K562 (cell line): ENCODE data around the gene TSPAN1. TPM values are rescaled to one million over a fixed set of nuclear protein-coding genes. Genes with fewer than 3 reads are reported as not detected.

ENCODE experiments used
- ARID4B ChIP-seq: sonication (generic); formaldehyde crosslinking; IDR thresholded peaks from 2 replicates; pipeline ENCODE4 v1.8.0; 2022; ENCODE audit warnings: mild to moderate bottlenecking, missing genetic modification reagents
- CAMTA2 ChIP-seq: fragments of 250-450 bp; sonication (Bioruptor Pico); conservative IDR thresholded peaks from 2 replicates; pipeline ENCODE4 v1.5.1; 2022
- CREB5 ChIP-seq: fragments of 250-450 bp; sonication (Bioruptor Pico); IDR thresholded peaks from 2 replicates; pipeline ENCODE4 v1.5.0; 2020; ENCODE audit warnings: mild to moderate bottlenecking
- KDM1A ChIP-seq, 2 experiments: fragments of 450-650 bp; IDR thresholded peaks; 2 replicates each; pipeline ENCODE4 v1.6.1; 2016; ENCODE audit warnings: mild to moderate bottlenecking in 2 of 2
- PHF20 ChIP-seq: fragments of 450-650 bp; IDR thresholded peaks from 2 replicates; pipeline ENCODE4 v1.6.1; 2018; ENCODE audit not compliant: partially characterized antibody
- POU5F1 ChIP-seq: fragments of 150-350 bp; IDR thresholded peaks from 2 replicates; pipeline ENCODE4 v1.6.1; 2014; ENCODE audit warnings: borderline replicate concordance, low read length, low read depth, mild to moderate bottlenecking; ENCODE audit not compliant: partially characterized antibody
- RAD51 ChIP-seq: fragments of 450-650 bp; IDR thresholded peaks from 2 replicates; pipeline ENCODE4 v1.7.1; 2016; ENCODE audit warnings: low read depth, mild to moderate bottlenecking, borderline replicate concordance
- SETDB1 ChIP-seq: IDR thresholded peaks from one replicate; pipeline ENCODE4 v1.6.1; 2012; ENCODE audit warnings: low read length, control low read depth, inconsistent platforms
- TCF7 ChIP-seq: sonication (generic); IDR thresholded peaks from 2 replicates; pipeline ENCODE4 v1.6.1; 2016; ENCODE audit warnings: antibody characterized with exemption, borderline replicate concordance
- ZBTB8A ChIP-seq: fragments of 450-650 bp; IDR thresholded peaks from 2 replicates; pipeline ENCODE4 v1.6.1; 2018; ENCODE audit warnings: mild to moderate bottlenecking, moderate library complexity; ENCODE audit not compliant: partially characterized antibody
- ZNF311 ChIP-seq: fragments of 250-450 bp; sonication (Bioruptor Pico); IDR thresholded peaks from 2 replicates; pipeline ENCODE4 v1.4.0; 2020; ENCODE audit warnings: mild to moderate bottlenecking, moderate library complexity
- ZNF655 ChIP-seq: fragments of 250-450 bp; sonication (Bioruptor Pico); IDR thresholded peaks from 2 replicates; pipeline ENCODE4 v1.5.0; 2021
- polyA plus RNA-seq, 8 experiments: library from polyadenylated mRNA; depleted of rRNA in 4 of 8; stranded (reverse) in 5 of 8; unstranded in 3 of 8; fragments of >200 nt; fragmentation: Nextera tagmentation in 2 of 8; fragmentation: Illumina TruSeq in 1 of 8; extraction: Ambion mirVana in 2 of 8; extraction: Trizol in 1 of 8; gene quantifications; 2 replicates each; pipeline versions ENCODE4 v1.2.1 to v1.2.3, GENCODE V29; 2011 to 2014; ENCODE audit warnings: inconsistent platforms in 1 of 8, missing spikeins in 1 of 8
- total RNA-seq, 7 experiments: library from RNA; depleted of rRNA in 6 of 7; stranded (reverse); fragments of >200 nt in 6 of 7; fragmentation: Illumina TruSeq in 2 of 7; extraction: Trizol in 2 of 7; gene quantifications; 2 replicates each; pipeline versions ENCODE4 v1.2.1 to v1.2.3, GENCODE V29; 2011 to 2021; ENCODE audit warnings: low replicate concordance in 1 of 7

The TSPAN1 gene
- total and polyA plus RNA-seq, 9 of the 15 experiments (the other 6 are each of a cell fraction or from before 2014, with no cell fraction given): 0.58 TPM; not detected in 8

GRCh38 chr1:46179138-46180081, 4.5 kb downstream of the TSPAN1 start (continued):
- TF ChIP-seq CREB5 (CRISPR knock-in tag): no peak
- peak; percentile 23 for TF ChIP-seq PHF20
- TF ChIP-seq ZNF311 (CRISPR knock-in tag): no peak
- TF ChIP-seq RAD51: no peak
- no peak; a peak in 2 of 4 replicates for TF ChIP-seq KDM1A (IDR thresholded peaks at IDR 0.05)
- no peak for TF ChIP-seq ARID4B (CRISPR knock-in tag)
- no peak for TF ChIP-seq CAMTA2 (CRISPR knock-in tag)
- no peak for TF ChIP-seq ZNF655 (CRISPR knock-in tag)
- TF ChIP-seq ZBTB8A: no peak
- peak; percentile 35 for TF ChIP-seq POU5F1
- TF ChIP-seq SETDB1: no peak
- TF ChIP-seq TCF7: no peak; the same call in 1 of the 2 replicates
